GM19351 (cell line): ENCODE results near the gene ANKS3.

Source experiments
- ATAC-seq: cut with Tn5 transposase; IDR thresholded peaks from one replicate; pipeline ENCODE4 v1.9.1; 2021; ENCODE audit warnings: mild to moderate bottlenecking, moderate library complexity; ENCODE audit not compliant: unreplicated experiment

The ANKS3 gene

DNA sequence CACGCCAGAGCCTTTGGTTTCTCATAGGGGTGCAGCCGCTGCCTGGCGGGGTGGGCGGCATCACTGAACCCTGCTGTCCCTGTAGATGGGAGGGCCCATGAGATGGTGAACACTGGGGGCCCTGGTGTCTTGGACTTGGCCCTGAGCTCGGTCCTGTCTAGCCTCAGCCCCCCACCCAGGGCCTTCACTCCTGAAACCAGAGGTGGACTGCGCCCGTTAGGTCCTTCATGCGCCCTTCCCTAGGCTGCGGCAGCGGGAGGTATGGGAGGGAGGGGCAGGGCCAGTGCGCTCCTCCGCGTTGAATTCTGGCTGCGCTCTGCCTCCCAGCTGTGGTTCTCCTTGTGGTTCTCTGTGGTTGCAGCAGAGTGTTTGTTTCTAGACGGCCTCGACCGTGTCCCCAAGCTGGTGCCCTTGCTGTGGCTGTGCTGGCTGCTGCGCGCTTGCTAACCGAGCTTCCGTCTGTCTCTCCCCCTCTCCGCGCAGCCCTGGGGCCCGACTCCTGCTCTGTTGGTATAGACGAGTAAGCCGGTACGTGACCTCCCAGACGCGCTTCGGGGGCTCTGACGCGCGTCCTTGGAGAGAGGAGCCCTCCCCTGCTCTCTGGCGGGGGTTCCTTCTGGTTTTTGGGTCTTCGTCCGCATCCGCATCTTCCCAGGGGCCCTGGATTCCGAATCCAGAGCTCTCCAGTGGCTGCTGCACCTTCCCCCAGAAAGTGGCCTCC is 48.1 kb downstream of the ANKS3 start:
- no peak for ATAC-seq

DNA sequence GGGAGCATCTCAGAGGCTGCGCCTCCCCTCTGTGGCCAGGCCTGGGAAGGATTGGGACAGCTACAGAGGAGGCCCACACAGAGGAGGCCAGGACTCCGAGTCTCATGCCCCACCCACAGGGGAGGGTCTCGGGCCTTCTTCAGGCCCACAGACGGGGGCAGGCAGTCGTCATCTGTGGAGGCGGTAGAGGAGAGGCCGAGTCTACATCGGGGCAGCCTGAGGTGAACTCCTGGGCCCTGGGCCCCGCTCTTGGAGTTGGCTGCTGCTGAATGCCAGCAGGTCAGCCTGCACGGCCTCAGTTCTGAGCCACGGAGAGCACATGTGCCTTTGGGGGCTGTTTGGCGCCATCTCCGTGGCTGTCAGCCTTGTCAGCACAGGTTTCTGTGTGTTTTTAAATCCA is 48.8 kb downstream of the ANKS3 start:
- ATAC-seq, result no peak

- no peak for ATAC-seq
Observed at GRCh38 chr16:4684763-4685162, 49.3 kb downstream of the ANKS3 start.

- no peak for ATAC-seq
Observed at GRCh38 chr16:4684058-4684715, 49.9 kb downstream of the ANKS3 start.

DNA sequence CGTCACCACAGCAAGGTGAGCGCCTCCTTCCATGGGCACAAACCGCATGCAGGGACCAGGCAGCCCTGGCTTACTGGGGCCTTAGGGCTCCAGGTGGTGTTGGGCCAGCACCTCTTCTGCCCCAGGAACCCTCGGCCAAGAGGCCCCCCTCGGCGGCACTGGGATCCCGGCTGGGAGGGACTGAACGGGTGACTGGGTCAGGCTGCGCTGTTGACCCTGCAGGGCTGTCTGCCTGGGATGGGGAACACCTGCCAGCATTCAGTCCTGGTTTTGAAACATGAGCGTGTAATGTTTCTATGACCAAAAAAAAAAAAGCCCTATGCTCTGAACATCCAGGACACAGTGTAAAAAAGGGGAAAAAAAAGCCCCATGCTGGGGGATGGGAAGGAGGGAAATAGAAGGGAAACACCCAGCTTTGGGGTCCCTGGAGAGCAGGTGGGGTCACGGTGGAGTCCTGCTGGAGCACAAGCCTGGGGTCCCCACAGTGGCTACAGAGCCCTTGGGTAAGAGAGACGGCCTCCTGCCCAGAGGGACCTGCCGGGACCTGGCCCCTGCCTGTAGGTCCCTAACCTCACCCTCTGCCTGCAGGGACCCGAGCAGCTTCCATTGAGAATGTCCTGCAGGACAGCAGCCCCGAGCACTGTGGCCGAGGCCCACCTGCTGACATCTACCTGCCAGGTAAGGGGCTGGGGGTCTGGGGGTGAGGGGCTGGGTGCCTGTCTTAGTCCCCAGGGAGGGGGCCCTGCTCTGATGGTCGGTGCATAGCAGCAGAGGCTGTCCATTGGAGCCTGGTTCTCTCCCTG is 50.6 kb downstream of the ANKS3 start:
- ATAC-seq, result no peak

- no peak for ATAC-seq
Observed at GRCh38 chr16:4682616-4683254, 51.3 kb downstream of the ANKS3 start.

- no peak for ATAC-seq
Observed at GRCh38 chr16:4682084-4682591, 51.9 kb downstream of the ANKS3 start.

GRCh38 chr16:4681471-4682083 is 52.5 kb downstream of the ANKS3 start:
- no peak for ATAC-seq

GRCh38 chr16:4680673-4681470 is 53.2 kb downstream of the ANKS3 start:
- no peak for ATAC-seq

DNA sequence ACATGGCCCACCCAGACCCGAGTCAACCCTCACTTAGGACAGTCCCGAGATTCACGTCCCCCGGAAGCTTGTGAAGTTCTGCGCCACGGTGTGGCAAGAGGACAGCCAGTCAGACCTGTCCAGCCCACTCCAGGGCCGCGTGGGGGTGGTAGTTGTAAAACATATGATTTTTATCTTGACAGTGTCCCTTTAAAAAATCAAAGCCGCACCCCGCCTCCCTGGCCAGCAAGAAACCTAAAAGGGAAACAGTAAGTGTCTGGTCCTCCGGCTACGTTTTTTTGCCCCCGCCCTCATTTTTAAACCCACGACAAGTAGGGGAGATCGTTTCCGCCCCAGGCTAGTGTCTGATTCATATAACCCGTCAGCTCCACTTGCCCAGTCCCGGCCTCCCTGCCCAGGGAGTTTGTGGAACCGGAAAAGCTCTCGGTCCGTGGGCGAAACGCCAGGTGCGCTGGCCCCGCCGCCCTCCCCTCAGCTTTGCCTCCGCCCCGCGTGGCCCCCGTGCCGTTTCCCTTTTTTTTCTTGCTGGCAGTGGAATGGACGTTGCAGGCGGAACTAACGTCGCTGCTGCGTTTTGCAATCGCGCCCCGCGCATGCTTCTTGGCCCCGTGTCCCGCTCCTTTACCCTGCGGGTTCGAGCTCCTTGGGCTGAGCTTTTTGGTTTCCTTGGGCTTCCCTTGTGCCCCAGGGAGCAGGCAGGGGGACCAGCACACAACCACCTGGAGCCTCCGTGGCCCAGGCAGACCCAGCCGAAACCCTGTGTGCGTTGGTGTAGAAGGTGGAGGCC is 54.0 kb downstream of the ANKS3 start:
- ATAC-seq, result no peak

- no peak for ATAC-seq
Observed at GRCh38 chr16:4679156-4679849, 54.8 kb downstream of the ANKS3 start.

DNA sequence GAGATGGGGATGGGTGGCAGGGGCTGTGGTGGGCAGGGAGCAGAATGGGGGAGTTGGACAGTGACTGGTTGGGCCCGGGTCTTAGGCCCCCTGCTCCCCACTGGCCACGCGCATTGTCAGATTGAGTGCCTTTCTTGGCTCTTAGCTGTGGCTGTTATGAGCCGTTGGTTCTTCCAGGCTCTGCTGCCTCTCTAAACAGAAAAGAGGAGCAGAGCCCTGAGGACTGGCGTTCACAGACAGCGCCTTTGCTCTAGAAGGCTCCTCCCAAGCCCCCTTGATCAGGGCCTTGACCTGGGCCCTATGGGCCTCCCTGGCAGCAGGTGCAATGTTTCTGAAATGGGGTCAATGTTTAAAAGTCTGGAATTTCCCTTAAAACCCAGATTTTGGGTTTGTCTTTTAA is 55.5 kb downstream of the ANKS3 start:
- no peak for ATAC-seq

DNA sequence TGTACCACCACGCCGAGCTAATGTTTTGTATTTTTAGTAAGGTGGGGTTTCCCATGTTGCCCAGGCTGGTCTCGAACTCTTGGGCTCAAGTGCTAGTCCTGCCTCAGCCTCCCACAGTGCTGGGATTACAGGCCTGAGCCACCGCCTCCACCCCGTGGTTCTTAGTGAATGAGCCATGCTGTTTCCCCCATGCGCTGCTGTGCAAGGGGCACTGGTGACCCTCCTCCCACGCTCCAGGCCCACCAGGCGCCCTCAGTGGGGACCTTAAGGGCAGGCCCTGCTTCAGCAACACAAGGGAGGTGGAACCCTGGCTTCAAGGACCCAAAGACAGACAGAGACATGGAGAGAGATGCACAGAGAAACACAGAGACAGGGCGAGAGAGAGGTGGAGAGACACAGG is 56.1 kb downstream of the ANKS3 start:
- ATAC-seq, result no peak

DNA sequence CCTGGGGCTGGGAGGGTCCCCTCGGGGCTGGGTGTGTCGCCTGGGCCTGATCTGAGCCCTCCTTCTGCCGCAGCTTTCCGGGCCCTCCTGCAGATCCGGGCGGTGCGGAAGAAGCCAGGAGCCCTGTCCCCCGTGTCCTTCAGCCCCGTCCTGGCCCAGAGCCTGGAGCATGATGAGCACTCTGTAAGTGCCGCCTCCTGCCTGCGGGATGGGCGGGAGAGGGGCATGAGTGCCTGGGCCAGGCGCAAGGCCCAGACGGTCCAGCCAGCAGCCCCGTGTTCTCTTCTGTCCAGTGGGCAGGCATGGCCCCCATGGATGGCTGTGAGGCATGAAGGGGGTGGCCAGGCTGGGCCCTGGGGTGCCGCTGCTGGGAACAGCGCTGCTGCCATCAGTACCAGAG is 56.7 kb downstream of the ANKS3 start:
- ATAC-seq, result no peak

DNA sequence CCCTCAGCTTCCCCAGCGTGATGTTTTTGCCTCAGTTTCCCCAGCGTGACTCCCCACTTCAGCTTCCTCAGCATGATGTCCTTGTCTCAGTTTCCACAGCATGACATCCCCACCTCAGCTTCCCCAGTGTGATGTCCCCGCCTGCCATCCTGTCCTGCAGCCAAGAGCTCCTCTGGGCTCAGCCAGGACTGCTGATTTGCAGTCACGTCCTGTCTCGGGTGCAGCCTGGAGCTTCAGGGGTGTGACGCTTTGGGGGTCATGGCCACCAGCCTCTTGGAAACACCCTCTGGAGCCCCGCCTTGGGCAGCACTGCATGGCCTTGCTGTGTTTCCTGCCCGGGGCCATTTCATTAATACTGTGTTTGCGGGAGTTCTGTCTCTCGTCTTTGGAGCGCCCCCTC is 57.2 kb downstream of the ANKS3 start:
- ATAC-seq, result no peak

GRCh38 chr16:4675864-4676786 is 57.9 kb downstream of the ANKS3 start:
- no peak for ATAC-seq

DNA sequence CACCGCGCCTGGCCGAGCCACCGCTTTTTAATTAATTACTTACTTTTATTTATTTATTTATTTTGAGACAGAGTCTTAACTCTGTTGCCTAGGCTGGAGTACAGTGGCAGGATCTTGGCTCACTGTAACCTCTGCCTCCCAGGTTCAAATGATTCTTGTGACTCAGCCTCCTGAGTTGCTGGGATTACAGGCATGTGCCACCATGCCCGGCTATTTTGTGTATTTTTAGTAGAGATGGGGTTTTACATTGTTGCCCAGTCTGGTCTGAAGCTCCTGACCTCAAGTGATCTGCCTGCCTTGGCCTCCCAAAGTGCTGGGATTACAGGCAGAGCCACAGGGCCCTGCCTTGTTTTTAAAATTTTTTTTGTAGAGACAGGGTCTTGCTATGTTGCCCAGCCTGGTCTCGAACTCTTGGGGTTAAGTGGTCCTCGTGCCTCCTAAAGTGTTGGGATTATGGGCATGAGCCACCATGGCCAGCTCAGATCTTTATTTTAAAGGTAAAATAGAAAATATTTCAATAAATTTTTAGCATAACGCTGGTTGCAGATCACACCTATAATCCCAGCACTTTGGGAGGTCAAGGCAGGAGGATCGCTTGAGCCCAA is 59.0 kb downstream of the ANKS3 start:
- no peak for ATAC-seq
